Bronchial epithelial cell (primary cell): ENCODE results near the gene NID1. TPM values are rescaled to one million over a fixed set of nuclear protein-coding genes. Genes with fewer than 3 reads are reported as not detected.

Experiments
- DNase-seq: peaks from one replicate; pipeline ENCODE4 v3.0.0-alpha.2; 2010; ENCODE audit warnings: low read depth
- FAIRE-seq: peaks from 2 replicates; lab custom pipeline; 2011; peaks lifted over from hg19 to GRCh38; lab: Jason Lieb, UNC
- H3K27me3 ChIP-seq: 2 replicates; pipeline ENCODE4 v1.5.1; 2011; ENCODE audit warnings: low read length; ENCODE audit not compliant: control insufficient read depth, insufficient read depth
- H3K36me3 ChIP-seq: 2 replicates; pipeline ENCODE4 v1.5.1; 2011; ENCODE audit warnings: low read length; ENCODE audit not compliant: control insufficient read depth, insufficient read depth
- H3K4me3 ChIP-seq: 2 replicates; pipeline ENCODE4 v1.5.1; 2011; ENCODE audit warnings: mild to moderate bottlenecking, low read depth, low read length, control low read depth
- total RNA-seq: library from RNA; depleted of rRNA; stranded (reverse); fragments of >200 nt; gene quantifications from 2 replicates; pipeline ENCODE4 v1.2.1, GENCODE V29; 2014
- TF ChIP-seq, protein P1 (sequence below): IDR thresholded peaks from 2 replicates; pipeline ENCODE4 v1.5.1; 2011; ENCODE audit warnings: mild to moderate bottlenecking, moderate library complexity, low read length, control low read depth, inconsistent platforms; ENCODE audit not compliant: insufficient read depth, severe bottlenecking

Gene NID1
- 0.13 and 1.3 TPM in 2 replicates for total RNA-seq

DNA sequence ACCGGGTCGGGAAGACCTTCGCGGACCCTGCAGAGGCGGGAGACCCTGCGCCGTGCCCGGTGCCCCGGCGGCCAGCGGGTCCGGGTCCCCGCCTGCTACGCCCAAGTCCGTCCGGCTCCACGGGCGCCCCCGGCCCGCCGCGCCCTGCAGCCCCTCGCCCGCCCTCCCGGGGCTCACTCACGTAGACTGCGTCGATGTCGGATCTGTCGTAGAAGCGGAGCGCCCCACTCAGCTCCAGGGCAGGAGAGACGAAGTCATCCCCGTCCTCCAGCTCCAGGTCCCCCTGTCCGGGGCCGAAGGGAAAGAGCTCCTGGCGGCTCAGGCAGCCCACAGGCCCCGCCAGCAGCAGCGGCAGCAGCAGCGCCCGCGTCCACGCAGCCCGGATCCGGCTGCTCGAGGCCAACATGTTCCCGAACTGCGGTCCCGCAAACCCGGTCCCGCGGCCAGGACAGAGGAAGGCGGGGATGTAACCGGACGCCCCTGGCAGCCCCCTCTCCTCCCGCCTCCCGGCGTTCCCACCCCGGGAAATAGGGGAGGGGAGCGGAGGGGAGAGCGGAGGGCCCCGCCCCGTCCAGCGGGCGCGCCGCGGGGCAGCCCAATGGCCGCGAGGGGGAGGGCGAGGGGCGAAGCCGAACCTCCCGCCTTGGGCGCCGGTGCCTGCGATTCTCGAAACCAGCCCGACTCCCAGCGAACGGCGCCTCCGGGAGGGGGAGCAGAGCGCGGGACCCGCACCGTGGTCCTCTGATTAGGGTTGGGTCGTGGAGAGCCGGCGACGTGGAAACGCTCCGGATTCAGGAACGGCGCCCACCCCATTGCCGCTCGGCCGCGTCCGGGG, at the start of gene NID1:
Gene NID1, minus strand, starts transcription at position 417 of the 835 bp plus-strand sequence. Its CDS starts 11 bp downstream, at position 406.
- DNase-seq = no peak
- H3K36me3 ChIP-seq = no peaks in the 10 kb centered on the region
- TF ChIP-seq, protein P1, sequence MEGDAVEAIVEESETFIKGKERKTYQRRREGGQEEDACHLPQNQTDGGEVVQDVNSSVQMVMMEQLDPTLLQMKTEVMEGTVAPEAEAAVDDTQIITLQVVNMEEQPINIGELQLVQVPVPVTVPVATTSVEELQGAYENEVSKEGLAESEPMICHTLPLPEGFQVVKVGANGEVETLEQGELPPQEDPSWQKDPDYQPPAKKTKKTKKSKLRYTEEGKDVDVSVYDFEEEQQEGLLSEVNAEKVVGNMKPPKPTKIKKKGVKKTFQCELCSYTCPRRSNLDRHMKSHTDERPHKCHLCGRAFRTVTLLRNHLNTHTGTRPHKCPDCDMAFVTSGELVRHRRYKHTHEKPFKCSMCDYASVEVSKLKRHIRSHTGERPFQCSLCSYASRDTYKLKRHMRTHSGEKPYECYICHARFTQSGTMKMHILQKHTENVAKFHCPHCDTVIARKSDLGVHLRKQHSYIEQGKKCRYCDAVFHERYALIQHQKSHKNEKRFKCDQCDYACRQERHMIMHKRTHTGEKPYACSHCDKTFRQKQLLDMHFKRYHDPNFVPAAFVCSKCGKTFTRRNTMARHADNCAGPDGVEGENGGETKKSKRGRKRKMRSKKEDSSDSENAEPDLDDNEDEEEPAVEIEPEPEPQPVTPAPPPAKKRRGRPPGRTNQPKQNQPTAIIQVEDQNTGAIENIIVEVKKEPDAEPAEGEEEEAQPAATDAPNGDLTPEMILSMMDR = no peak
- peaks cover 16% of the 10 kb centered on the region for H3K27me3 ChIP-seq
- no peak for FAIRE-seq
- H3K4me3 ChIP-seq = peak within 1 kb of the TSS; percentile 31

DNA sequence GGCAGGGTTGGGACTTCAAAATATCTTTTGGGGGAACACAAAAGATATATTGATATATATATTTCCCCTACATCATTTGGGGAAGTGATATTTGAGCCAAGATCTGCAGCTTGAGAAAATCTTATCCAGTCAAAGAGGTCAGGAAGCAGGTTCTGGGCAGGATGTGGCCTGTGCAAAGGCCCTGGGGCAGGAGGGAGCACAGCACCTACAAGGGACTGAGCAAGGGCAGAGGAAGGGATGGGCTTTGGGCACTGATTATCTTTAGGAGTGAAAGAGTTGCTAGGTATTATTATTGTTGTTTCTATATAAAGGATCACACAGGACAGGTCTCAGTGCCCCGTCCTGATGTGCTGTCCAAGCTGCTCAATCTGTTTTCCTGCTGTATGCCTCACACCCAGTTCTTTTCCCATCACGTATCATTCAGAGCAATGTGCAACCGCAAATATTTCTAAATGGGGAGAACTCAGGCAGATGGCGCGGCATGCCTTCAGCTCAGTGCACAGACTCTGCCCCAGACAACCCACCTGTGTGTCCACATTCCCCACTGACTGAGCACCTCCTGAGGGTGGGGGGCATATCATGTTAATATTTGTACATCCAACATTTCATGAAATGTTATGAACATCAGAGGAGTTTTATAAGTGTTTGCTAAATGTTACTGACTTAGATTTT, 49.3 kb upstream of the NID1 start:
- FAIRE-seq (no peak), DNase-seq (no peak)
- Histone ChIP-seq H3K36me3 (no peaks in the 10 kb centered on the region), H3K4me3 (no peak overlapping the region), H3K27me3 (no peaks in the 10 kb centered on the region)
- TF ChIP-seq, protein P1 = no peak

- no peak for FAIRE-seq
- no peak overlapping the region for H3K4me3 ChIP-seq
- TF ChIP-seq, protein P1 = no peak
- no peak for DNase-seq
- H3K27me3 ChIP-seq = no peaks in the 10 kb centered on the region
- no peaks in the 10 kb centered on the region for H3K36me3 ChIP-seq
These were observed 48.6 kb upstream of the NID1 start for GRCh38 chr1:236113324-236114032.

DNA sequence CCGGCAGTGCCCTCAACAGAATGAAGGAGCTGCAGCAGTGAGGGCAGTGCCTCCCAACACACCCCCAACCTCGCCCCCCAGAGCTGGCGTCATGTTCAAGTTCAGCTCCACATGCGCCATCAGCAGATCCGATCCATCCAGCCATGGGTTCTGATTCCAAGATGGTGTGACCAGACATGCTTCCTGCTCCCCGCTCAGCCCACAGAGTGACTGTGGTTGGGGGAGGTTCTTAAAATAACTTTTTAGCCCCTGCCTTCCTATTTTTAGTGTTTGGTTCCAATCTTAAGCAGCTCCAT, 47.4 kb upstream of the NID1 start:
- Histone ChIP-seq H3K4me3 (no peak overlapping the region), H3K27me3 (no peaks in the 10 kb centered on the region), H3K36me3 (no peaks in the 10 kb centered on the region)
- DNase-seq (no peak), FAIRE-seq (no peak)
- TF ChIP-seq, protein P1 = no peak

DNA sequence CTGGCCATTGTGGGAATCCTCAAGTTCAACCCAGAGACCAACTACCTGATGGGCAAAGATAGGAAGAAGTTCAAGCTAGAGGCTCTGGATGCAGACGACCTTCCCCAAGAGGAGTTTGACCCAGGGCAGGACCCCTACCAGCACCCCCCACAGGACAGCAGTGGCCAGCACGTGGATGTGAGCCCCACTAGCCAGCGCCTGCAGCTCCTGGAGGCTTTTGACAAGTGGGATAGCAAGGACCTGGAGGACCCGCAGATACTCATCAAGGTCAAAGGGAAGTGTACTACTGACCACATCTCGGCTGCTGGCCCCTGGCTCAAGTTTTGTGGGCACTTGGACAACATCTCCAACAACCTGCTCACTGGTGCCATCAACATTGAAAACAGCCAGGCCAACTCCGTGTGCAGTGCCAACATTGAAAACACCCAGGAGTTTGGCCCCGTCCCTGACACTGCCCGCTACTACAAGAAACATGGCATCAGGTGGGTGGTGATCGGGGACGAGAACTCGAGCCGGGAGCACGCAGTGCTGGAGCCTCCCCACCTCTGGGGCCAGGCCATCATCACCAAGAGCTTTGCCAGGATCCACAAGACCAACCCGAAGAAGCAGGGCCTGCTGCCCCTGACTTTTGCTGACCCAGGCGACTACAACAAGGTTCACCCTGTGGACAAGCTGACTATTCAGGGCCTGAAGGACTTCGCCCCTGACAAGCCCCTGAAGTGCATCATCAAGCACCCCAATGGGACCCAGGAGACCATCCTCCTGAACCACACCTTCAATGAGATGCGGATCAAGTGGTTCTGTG, 46.8 kb upstream of the NID1 start:
- Histone ChIP-seq H3K27me3 (no peaks in the 10 kb centered on the region), H3K4me3 (no peak overlapping the region), H3K36me3 (no peaks in the 10 kb centered on the region)
- DNase-seq = no peak
- FAIRE-seq = no peak
- TF ChIP-seq, protein P1 = no peak
